ENCODE results near the gene SLC7A6OS.
A peak's percentile ranks its signal among the peaks of the same experiment; 100 is the strongest.

The SLC7A6OS gene

DNA sequence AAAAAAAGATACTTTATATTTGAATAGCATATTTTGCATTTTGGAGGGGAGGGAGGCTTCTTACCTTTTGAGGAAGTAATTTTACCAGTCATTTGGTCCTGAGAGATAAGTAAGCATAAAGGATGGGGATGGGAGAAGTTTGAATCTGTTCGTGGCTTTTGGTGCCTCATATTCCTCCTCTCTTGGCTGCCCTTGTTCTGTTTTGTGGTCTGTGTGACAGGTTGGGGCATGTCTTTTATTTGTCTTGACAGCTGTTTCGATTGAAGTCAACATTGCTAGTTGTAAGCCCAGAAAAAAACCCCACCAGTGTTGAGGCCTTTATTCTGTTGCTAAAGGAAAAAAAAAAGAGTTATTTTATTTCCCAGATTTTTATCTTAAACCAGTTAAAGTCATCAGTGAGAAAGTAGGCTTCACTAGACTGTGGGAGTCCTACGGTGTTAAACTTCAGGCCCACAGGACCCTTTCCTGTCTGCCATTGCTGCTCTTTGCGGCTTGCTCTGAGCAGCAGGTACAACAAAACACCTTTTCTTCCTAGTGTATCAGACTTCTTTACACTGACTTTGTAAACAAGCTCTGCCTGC lies 35.0 kb downstream of the SLC7A6OS start:
- DNase-seq = peak; percentile 30

GRCh38 chr16:68274441-68274840 lies 36.3 kb downstream of the SLC7A6OS start:
- DNase-seq = no peak

DNA sequence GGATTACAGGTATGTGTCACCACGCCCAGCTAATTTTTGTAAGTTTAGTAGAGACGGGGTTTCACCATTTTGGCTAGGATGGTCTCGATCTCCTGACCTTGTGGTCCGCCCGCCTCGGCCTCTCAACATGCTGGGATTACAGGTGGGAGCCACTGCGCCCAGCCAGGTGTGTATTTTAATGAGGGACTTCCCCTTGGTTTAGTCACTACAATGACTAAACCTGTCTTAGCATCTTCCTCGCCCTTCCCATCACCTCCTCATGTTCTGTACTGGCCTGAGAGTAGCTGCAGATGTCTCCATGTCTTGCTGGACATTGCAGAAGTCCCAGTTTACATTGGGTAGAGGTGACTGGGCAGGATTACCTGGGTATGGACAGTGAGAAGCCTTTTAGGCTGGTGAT lies 36.9 kb downstream of the SLC7A6OS start:
- DNase-seq = no peak

DNA sequence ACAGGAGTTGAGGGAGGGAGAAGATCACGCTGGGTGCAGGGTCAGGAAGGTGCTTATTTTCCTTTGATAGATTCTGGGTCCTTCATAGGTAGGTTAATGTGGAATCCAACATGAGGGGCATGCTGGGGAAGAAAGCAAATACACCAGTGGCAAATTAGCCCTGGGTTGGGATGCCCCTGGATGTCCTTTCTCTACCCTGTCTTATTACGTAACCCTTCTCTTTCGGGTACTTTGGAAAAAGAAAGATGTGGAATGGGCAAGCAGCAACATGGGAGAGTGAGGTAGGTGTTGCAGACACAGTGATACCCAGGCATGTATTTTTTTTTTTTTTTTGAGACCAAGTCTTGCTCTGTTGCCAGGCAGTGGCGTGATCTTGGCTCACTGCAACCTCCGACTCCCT lies 37.3 kb downstream of the SLC7A6OS start:
- no peak for DNase-seq

DNA sequence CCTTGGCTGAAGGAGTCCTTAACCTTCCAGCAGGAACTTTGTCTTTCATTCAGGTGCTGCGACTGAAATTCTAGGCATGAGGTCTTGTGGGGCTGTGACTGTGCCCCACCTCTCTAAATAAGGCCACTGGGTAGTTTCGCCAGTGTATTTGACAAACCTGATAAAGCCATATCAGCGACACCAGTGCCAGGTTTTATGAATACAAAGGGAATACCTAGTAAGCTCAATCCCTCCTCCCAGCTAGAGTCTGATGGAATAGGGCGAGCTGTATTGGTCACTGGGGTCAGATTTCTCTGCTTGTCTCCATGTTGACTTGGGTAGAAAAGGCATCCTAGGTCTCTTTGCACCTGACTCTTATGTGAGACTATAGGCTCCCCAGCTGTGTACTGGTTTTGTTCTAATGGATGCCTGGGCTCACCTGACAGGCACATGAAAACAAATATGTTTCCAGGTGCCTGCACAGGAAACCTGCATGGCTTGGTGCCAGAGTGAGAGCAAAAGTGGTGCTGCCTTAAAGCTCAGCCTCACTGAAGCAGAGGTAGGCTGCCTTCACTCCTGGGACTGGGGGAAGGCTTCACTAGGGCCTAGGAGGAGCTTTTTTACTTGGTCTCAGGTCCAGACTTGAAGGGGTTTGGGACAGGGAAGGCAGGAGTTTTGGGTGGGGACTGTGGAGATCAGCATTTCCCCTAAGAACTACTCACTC lies 38.1 kb downstream of the SLC7A6OS start:
- DNase-seq = peak; percentile 34

- DNase-seq = no peak
Observed at GRCh38 chr16:68270353-68270752, 40.4 kb downstream of the SLC7A6OS start.

GRCh38 chr16:68269793-68270192 lies 41.0 kb downstream of the SLC7A6OS start:
- no peak for DNase-seq

GRCh38 chr16:68267612-68268405 lies 42.9 kb downstream of the SLC7A6OS start:
- DNase-seq = no peak

- DNase-seq = peak; percentile 55
Observed at GRCh38 chr16:68265078-68265920, 45.4 kb downstream of the SLC7A6OS start.

DNA sequence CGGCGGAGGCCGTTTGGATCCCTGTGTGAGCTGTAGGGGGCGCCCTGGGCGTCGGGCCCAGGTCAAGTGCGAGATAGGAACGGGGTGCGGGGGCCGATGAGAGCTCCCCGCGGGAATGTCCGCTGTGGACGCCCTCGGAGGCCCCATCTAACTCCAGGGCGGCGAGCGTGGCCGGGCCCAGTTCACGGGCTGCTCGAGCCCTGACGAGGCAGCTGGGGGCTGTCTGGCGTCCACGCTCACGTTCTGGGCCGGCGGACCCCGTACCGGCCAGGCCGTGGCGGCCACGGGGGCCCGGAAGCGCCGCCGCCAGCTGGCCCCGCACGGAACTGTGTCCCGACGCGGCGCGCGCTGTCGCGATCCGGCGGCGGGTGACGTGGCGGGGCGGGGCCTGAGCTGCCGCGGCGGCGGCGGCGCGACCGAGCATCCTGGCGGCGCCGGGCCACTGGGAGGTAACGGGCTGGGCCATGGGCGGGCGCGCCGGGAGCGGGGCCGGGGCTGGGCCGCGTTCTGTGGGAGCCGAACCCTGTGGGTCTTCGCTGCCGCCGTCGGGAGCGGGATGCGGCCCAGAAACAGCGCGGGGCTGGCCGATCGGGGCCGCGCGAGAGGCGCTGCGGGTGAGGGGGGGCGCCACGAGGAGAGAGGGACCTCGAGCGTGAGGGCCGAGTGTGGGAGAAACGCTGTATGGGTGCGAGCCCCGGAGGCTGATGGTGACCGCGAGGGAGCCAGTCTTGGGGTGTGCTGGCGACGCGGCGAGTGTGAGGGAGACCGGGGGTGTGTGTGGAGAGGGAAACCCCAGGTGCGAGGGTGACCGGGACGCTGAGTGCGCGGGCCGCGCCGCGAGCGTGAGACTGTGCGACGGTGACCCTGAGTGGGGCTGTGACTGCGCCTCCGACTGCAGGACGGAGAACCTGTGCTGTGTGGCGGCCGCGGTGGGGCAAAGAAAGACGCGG lies 46.3 kb downstream of the SLC7A6OS start, which contains the start of gene SLC7A6:
Gene SLC7A6, plus strand, starts transcription at position 399 of the 950 bp plus-strand sequence. CDS start 10,201 bp downstream, outside the sequence.
- DNase-seq = peak; percentile 87

- no peak for DNase-seq
Observed at GRCh38 chr16:68263559-68264127, 47.1 kb downstream of the SLC7A6OS start.

DNA sequence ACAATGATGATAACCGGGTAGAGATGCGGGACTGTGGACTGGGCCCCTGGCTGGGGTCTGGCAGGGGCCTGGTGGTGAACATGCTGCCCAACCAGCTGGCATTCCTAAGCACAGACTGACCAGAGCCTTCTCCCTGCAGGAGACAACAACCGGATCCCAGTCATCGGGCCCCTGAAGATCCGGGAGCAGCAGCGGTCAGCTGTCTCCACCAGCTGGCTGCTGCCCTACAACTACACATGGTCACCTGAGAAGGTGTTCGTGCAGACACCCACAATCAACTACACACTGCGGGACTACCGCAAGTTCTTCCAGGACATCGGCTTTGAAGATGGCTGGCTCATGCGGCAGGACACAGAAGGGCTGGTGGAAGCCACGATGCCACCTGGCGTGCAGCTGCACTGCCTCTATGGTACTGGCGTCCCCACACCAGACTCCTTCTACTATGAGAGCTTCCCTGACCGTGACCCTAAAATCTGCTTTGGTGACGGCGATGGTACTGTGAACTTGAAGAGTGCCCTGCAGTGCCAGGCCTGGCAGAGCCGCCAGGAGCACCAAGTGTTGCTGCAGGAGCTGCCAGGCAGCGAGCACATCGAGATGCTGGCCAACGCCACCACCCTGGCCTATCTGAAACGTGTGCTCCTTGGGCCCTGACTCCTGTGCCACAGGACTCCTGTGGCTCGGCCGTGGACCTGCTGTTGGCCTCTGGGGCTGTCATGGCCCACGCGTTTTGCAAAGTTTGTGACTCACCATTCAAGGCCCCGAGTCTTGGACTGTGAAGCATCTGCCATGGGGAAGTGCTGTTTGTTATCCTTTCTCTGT lies 51.5 kb downstream of the SLC7A6OS start:
- DNase-seq = no peak

DNA sequence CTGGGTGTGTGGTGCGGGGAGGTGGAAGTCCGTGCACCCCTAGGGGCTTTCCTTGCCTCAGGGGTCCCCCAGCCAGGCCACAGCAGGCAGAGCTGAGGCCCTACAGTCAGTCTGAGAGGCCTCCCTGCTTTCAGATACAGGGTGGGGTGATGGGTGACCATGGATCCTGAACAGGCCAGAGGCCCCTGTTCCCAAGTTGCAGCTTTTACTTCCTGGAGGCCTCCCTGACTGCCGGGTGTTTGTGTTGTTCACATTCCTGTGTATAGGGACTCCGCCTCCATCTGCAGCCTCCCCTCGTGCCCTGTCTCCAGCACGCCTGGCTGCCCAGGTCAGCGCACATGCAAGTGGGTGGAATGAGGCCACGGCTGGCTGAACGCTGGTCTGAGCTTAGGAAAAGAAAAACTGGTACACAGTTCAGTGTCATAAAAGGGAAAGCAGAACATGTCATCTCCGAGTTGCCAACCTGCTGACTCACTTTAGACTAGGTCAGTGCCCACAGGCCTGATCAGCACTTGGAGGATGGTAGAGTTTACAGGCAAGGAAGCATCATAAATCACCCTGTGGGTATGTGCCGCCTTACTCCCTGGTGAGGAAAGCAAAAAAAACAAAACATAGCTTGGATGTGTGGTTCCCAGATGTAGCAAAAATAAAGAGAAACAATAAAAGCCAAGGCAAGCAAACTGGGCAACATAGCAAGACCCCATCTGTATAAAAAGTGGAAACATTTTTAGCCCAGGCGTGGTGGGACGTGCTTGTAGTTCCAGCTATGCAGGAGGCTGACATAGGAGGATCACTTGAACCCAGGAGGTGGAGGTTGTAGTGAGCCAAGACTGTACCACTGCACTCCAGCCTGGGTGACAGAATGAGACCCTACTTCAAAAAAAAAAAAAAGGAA lies 52.6 kb downstream of the SLC7A6OS start:
- DNase-seq = no peak

DNA sequence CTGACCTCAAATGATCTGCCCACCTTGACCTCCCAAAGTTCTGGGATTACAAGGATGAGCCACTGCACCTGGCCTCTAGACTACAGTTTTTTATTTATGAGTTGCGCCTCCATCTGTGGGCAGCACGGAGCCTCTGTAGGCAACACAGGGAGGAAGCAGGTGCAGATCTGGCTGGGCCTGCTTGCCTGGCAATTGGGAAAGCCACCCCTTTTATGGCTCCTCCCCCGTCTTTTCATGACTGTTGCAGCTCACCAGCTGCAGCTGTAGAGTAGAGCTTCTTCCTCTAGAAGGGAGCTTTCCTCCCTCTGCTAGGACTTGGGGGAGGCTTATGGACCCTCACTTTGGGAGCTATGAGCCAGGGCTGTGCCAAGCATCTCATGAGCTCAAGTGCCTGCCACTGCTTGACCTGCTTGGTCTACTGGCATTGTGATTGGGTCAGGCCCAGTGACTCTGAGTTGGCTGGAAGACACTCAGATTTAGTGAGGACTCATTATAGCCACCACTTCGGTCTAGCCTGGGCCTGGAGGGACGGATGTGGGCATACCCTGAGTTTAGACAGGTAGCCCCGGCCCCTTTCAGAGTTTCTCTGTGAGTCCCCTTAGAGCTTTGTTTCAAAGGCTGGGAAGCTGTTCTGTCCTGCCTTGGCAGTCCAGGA lies 53.4 kb downstream of the SLC7A6OS start:
- DNase-seq = no peak

- no peak for DNase-seq
Observed at GRCh38 chr16:68255712-68256111, 55.0 kb downstream of the SLC7A6OS start.

- no peak for DNase-seq
Observed at GRCh38 chr16:68253721-68254120, 57.0 kb downstream of the SLC7A6OS start.

GRCh38 chr16:68252383-68252782 lies 58.4 kb downstream of the SLC7A6OS start:
- DNase-seq = no peak

DNA sequence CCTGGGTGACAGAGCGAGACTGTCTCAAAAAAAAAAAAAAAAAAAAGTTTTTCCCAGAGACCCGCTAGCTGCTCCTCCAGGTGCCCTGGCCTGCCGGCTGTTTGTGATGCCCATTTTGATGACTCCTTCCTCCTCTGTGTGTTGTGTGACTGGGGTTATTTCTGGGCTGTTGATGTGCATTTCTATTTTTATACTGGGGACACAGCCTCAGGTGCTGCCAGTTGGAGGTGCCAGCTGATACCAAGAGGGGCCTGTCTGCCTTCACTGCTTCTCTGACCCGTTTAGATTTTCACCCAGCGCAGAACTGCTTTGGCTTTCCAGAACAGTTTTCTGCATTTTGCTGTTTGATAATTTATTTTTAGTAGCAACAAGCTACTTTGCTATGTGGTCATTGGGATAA lies 58.9 kb downstream of the SLC7A6OS start:
- no peak for DNase-seq

GRCh38 chr16:68250951-68251350 lies 59.8 kb downstream of the SLC7A6OS start:
- no peak for DNase-seq
